Upper lobe of right lung (tissue), 1 donor: ENCODE measurements around the gene CDT1. TPM values are rescaled to one million over a fixed set of nuclear protein-coding genes. Genes with fewer than 3 reads are reported as not detected.

ENCODE experiments used
- ATAC-seq: fragments of 200-7000 bp; cut with Tn5 transposase; one replicate; pipeline ENCODE4 v1.9.1; 2020; ENCODE audit warnings: mild to moderate bottlenecking, moderate library complexity
- DNase-seq: peaks from one replicate; pipeline ENCODE4 v3.0.0-alpha.2; 2020
- H3K27ac ChIP-seq: fragments of 200-600 bp; one replicate; pipeline ENCODE4 v1.8.0; 2022
- H3K27me3 ChIP-seq: fragments of 200-600 bp; one replicate; pipeline ENCODE4 v1.8.0; 2022; ENCODE audit warnings: mild to moderate bottlenecking
- H3K36me3 ChIP-seq: fragments of 200-600 bp; one replicate; pipeline ENCODE4 v1.8.0; 2022
- H3K4me1 ChIP-seq: fragments of 200-600 bp; one replicate; pipeline ENCODE4 v1.8.0; 2022
- H3K4me3 ChIP-seq: fragments of 200-600 bp; one replicate; pipeline ENCODE4 v1.8.0; 2022; ENCODE audit warnings: mild to moderate bottlenecking
- H3K9me3 ChIP-seq: fragments of 200-600 bp; one replicate; pipeline ENCODE4 v1.8.0; 2022
- intact Hi-C: fragments of 100-400 bp; cut with DNase I; formaldehyde crosslinking; loops from one replicate; pipeline ENCODE4 v1.11.0; 2022
- total RNA-seq: library from RNA; stranded (reverse); fragmentation: NEBNext Ultra II Directional; extraction: Animal tissue kit (Norgen Biotek cat#: 25700); gene quantifications from one replicate; pipeline ENCODE4 v1.2.1, GENCODE V29; 2021
- TF ChIP-seq, protein P1 (sequence below): fragments of 200-600 bp; IDR thresholded peaks from one replicate; pipeline ENCODE4 v1.8.0; 2022; ENCODE audit warnings: antibody characterized with exemption
- donor health status: DM: no; HTN: yes; CAD: no; lungs with severe emphysema.

The CDT1 gene
- total RNA-seq, 1 donor from 2014 or later, result 1.0 TPM

DNA sequence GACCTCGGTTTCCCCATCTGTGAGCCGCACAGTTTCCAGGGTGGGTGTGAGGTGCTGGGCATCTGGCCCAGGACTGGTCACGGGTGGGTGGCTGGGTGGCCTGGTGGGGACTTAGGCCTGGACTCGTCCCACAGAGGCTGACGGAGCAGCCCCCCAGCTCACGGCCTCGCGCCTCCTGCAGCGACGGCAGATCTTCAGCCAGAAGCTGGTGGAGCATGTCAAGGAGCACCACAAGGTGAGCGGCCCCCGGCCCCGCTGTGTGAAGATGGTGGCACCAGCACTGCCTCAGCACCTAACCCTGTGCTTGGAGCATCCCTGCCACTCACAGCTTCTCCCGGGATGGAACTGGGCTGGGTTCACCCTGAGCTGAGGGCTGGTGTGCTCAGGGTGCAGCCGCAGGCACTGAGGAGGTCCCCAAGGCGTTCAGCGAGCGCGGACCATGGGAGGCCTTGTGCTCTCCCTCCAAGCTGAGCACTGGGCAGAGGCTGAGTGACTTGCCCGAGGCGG is 2.4 kb downstream of the CDT1 start:
- peaks cover 14% of the 10 kb centered on the region for H3K36me3 ChIP-seq
- H3K4me1 ChIP-seq, result peaks cover 23% of the 10 kb centered on the region
- H3K27me3 ChIP-seq, result no peaks in the 10 kb centered on the region
- ATAC-seq (no peak), DNase-seq (peak; percentile 53)
- no peak overlapping the region for H3K27ac ChIP-seq
- H3K4me3 ChIP-seq, result no peak overlapping the region
- TF ChIP-seq, protein P1, sequence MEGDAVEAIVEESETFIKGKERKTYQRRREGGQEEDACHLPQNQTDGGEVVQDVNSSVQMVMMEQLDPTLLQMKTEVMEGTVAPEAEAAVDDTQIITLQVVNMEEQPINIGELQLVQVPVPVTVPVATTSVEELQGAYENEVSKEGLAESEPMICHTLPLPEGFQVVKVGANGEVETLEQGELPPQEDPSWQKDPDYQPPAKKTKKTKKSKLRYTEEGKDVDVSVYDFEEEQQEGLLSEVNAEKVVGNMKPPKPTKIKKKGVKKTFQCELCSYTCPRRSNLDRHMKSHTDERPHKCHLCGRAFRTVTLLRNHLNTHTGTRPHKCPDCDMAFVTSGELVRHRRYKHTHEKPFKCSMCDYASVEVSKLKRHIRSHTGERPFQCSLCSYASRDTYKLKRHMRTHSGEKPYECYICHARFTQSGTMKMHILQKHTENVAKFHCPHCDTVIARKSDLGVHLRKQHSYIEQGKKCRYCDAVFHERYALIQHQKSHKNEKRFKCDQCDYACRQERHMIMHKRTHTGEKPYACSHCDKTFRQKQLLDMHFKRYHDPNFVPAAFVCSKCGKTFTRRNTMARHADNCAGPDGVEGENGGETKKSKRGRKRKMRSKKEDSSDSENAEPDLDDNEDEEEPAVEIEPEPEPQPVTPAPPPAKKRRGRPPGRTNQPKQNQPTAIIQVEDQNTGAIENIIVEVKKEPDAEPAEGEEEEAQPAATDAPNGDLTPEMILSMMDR, result no peak
- intact Hi-C loops, result no loop called here
- no peaks in the 10 kb centered on the region for H3K9me3 ChIP-seq

GRCh38 chr16:88806491-88807111 is 3.0 kb downstream of the CDT1 start:
- H3K9me3 ChIP-seq, result no peaks in the 10 kb centered on the region
- TF ChIP-seq, protein P1, result no peak
- ATAC-seq (no peak), DNase-seq (peak; percentile 64)
- intact Hi-C loops, result no loop called here
- peaks cover 25% of the 10 kb centered on the region for H3K4me1 ChIP-seq
- H3K4me3 ChIP-seq, result no peak overlapping the region
- H3K27me3 ChIP-seq, result no peaks in the 10 kb centered on the region
- H3K27ac ChIP-seq, result no peak overlapping the region
- peaks cover 14% of the 10 kb centered on the region for H3K36me3 ChIP-seq

GRCh38 chr16:88807142-88807625 is 3.6 kb downstream of the CDT1 start:
- DNase-seq, result peak; percentile 60
- TF ChIP-seq, protein P1, result no peak

DNA sequence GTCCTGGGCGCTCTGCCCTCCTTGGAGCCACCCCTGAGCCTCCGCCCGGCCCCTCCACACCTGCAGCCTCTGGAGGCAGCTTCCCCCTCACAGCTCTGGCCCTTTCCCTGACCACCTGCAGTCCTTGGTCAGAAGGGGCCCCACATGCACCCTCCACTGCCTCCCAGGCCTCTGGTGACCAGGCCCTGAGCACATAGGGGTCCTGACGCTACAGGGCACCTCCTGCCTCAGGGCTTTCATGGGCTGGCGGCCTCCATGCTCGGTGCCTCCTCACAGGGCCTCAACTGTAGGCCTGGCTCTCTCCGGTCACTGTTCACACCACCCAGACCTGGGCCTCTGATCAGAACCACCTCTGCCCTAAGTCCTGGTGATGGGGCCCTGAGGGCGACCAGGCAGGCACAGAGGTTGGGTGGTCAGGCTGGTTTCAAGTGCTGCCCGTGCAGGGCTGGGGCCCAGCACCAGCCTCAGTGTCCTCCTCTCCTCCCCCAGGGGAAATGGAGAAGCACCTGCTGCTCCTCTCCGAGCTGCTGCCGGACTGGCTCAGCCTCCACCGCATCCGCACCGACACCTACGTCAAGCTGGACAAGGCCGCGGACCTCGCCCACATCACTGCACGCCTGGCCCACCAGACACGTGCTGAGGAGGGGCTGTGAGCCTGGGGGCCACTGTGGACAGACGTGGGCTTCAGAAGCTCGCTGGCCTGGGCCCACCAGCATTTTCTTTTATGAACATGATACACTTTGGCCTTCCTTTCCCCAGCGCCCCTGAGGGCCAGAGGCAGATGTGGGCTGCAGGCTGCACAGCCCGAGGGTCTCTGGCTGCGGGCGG is 4.3 kb downstream of the CDT1 start:
- Histone ChIP-seq H3K36me3 (peaks cover 14% of the 10 kb centered on the region), H3K4me1 (peaks cover 26% of the 10 kb centered on the region), H3K9me3 (no peaks in the 10 kb centered on the region), H3K27me3 (no peaks in the 10 kb centered on the region), H3K27ac (no peak overlapping the region), H3K4me3 (no peak overlapping the region)
- intact Hi-C loops, result no loop called here
- DNase-seq, result peak; percentile 60
- no peak for ATAC-seq
- TF ChIP-seq, protein P1, result no peak

More at GRCh38 chr16:88807142-88807625, 3.6 kb downstream of the CDT1 start:
- ATAC-seq, result no peak
- Histone ChIP-seq H3K4me1 (peaks cover 24% of the 10 kb centered on the region), H3K36me3 (peaks cover 14% of the 10 kb centered on the region), H3K27ac (no peak overlapping the region), H3K9me3 (no peaks in the 10 kb centered on the region), H3K27me3 (no peaks in the 10 kb centered on the region), H3K4me3 (no peak overlapping the region)
- intact Hi-C loops, result no loop called here

- TF ChIP-seq, protein P1, result no peak
- peaks cover 27% of the 10 kb centered on the region for H3K4me1 ChIP-seq
- H3K4me3 ChIP-seq, result no peak overlapping the region
- DNase-seq (peak; percentile 56), ATAC-seq (no peak)
- no peaks in the 10 kb centered on the region for H3K27me3 ChIP-seq
- H3K27ac ChIP-seq, result no peak overlapping the region
- H3K36me3 ChIP-seq, result peaks cover 14% of the 10 kb centered on the region
- H3K9me3 ChIP-seq, result no peaks in the 10 kb centered on the region
- intact Hi-C loops, result no loop called here
Measured at GRCh38 chr16:88809068-88809675, 5.6 kb downstream of the CDT1 start.
